Measurements from ENCODE around the gene SIRT7. TPM values are rescaled to one million over a fixed set of nuclear protein-coding genes. Genes with fewer than 3 reads are reported as not detected.

Gene SIRT7
- total RNA-seq, 4 donors from 2014 or later: 7.5 to 22.0 (median 15.5) TPM

GRCh38 chr17:81902023-81902652 lies 15.8 kb downstream of the SIRT7 start, which contains the start of gene NPB:
Gene NPB, plus strand, starts transcription at chr17:81902238. Its CDS starts 40 bp downstream, at chr17:81902278.
- TF ChIP-seq CTCF (IDR thresholded peaks at IDR 0.05; ENCODE audit: low read depth): no peak

- TF ChIP-seq CTCF (IDR thresholded peaks at IDR 0.05; ENCODE audit: low read depth): no peak
Observed at GRCh38 chr17:81901167-81902022, 16.6 kb downstream of the SIRT7 start.

GRCh38 chr17:81900181-81900820 lies 17.7 kb downstream of the SIRT7 start:
- no peak for TF ChIP-seq CTCF (IDR thresholded peaks at IDR 0.05; ENCODE audit: low read depth)

- TF ChIP-seq CTCF (IDR thresholded peaks at IDR 0.05; ENCODE audit: low read depth): no peak
Observed at GRCh38 chr17:81899514-81900166, 18.3 kb downstream of the SIRT7 start.

GRCh38 chr17:81898885-81899284 lies 19.1 kb downstream of the SIRT7 start:
- TF ChIP-seq CTCF (IDR thresholded peaks at IDR 0.05; ENCODE audit: low read depth): no peak

- TF ChIP-seq CTCF (IDR thresholded peaks at IDR 0.05; ENCODE audit: low read depth): no peak
Observed at GRCh38 chr17:81898029-81898866, 19.7 kb downstream of the SIRT7 start.
